GM12865 (cell line): ENCODE measurements around the gene MOGAT3.

Experiments
- DNase-seq: peaks from one replicate; pipeline ENCODE4 v3.0.0; 2010; ENCODE audit warnings: low read depth
- H3K4me3 ChIP-seq: 2 replicates; pipeline ENCODE4 v1.5.1; 2011; ENCODE audit warnings: mild to moderate bottlenecking, low read depth, low read length, control low read depth
- TF ChIP-seq, protein P1 (sequence below): IDR thresholded peaks from 2 replicates; pipeline ENCODE4 v1.5.1; 2011; ENCODE audit warnings: low read length, control low read depth, low read depth, inconsistent platforms; ENCODE audit not compliant: insufficient read depth; ENCODE audit errors: missing control alignments

MOGAT3 gene

DNA sequence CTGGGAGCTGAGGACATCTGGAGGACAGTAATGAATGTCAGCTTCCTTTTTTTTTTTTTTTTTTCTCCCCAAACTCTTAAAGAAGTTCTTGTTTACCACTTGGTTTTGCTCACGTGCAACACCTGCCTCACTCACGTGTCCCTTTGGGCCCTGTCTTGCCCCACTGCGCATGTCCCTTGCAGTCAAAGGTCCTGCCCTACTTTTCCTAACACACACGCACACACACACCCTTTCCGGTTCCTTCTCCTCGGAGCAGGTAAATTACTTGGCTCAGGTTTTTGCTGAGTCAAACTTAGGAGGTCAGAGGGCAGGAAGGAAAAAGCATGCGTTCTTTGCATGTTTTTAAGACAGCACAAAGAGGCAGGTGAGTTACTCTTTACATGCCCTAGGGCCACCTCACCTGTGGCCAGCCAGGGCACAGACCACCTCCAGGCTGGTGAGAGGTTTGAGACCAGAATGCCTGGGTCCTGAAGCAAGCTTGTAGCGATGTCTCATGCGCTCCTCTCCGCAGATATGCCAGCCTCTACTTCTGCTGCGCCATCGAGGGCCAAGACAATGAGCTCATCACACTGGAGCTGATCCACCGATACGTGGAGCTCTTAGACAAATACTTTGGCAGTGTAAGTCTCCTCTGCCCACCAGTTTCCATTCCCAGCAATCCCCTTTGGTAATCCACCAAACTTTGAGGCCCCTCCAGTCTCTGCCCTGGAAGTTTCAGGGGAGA is 43.8 kb downstream of the MOGAT3 start:
- no peak for DNase-seq
- TF ChIP-seq, protein P1, sequence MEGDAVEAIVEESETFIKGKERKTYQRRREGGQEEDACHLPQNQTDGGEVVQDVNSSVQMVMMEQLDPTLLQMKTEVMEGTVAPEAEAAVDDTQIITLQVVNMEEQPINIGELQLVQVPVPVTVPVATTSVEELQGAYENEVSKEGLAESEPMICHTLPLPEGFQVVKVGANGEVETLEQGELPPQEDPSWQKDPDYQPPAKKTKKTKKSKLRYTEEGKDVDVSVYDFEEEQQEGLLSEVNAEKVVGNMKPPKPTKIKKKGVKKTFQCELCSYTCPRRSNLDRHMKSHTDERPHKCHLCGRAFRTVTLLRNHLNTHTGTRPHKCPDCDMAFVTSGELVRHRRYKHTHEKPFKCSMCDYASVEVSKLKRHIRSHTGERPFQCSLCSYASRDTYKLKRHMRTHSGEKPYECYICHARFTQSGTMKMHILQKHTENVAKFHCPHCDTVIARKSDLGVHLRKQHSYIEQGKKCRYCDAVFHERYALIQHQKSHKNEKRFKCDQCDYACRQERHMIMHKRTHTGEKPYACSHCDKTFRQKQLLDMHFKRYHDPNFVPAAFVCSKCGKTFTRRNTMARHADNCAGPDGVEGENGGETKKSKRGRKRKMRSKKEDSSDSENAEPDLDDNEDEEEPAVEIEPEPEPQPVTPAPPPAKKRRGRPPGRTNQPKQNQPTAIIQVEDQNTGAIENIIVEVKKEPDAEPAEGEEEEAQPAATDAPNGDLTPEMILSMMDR: no peak
- H3K4me3 ChIP-seq: no peak overlapping the region

DNA sequence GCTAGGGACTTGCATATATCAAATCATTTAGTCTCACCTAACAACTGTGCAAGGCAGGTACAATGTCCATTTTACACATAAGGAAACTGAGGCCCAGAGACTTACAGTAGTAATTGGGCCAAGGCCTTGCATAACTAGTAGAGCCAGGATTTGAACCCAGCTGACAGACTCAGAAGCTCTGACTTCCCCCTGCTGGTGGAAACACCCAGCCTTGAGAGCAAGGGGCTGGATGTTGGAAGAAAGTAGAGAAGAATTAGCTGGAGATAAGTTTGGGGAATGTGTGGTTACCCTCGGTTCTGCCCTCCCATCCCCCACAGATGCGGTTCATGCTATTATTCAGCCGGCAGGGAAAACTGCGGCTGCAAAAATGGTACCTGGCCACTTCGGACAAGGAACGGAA is 44.6 kb downstream of the MOGAT3 start:
- TF ChIP-seq, protein P1: no peak
- H3K4me3 ChIP-seq: no peak overlapping the region
- no peak for DNase-seq

DNA sequence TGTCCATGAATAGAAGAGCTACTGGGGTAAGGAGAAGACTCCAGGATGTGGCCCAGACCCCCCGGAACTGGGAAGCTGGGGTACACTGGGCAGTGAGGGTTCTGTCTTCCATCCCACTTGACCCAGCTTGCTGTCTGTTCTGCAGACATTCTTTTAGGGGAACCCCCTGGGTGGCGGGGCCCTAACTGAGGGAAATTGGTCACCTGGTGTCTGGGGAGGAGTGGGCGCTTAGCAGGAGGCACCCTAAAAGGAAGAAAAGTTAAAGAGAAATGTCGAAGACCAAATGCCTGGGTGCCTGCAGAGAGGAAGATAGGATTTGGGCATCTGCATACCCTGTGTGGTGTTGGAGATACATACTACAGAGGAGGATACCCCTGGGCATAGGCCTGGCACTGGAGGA is 45.5 kb downstream of the MOGAT3 start:
- peak overlapping the region; percentile 81 for H3K4me3 ChIP-seq
- TF ChIP-seq, protein P1: no peak
- no peak for DNase-seq

DNA sequence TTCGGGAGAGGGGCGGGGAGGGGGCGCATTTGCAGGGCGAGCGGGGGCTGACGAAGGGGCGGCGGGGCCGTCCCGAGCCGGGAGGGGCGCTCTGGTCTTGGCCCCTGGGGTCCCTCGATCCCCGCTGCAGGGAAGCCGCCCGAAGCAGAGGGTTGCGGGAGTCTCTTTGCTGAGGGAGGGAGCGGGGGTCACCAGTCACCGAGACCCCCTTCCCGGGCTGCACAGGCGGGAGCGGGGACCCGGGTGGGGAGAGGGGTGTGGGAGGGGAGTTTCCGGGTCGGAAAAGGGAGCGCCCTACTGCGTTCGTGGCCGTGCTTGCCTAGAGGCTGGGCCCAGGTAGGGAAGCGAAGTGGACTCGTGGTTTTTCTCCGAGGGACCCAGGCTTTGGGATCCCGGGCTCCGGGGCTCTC is 46.1 kb downstream of the MOGAT3 start:
- DNase-seq: no peak
- H3K4me3 ChIP-seq: peak overlapping the region; percentile 81
- TF ChIP-seq, protein P1: no peak

DNA sequence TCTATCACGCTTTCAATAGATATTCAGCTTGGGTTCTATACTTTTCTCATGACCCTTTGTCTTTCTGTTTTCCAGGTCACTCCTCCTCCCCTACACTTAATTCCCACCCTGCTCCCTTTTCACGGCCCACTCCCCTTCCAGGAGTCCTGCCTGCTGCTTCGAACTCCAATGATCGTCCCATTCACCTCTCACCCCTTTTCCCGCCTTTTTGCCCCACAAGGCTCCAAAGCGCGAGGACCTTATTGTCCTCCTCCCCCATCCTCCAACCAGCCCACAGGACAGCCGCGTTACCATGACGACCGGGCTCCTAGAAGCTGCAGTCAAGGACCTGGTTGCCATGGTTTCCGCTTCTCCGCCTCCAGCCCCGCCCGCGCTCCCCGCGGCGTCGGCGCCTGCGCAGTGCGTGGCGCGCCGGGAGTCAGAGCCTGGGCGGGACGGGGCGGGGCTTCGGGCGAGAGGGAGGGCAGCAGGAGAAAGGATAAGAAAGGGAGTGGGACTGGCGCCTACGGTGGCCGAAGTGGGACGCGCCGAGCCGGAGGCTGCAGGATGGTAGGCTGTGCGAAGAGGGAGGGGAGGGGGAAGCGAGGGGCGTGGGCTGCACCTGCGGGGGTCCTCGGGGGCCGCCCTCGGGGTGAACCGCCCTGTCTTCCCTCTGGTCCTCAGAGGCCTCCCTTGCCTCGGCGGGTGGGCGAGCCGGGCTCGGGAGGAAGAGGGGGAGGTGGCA is 46.7 kb downstream of the MOGAT3 start, which contains the start of gene AP1S1:
Gene AP1S1, plus strand, starts transcription at position 508 of the 724 bp plus-strand sequence. Its CDS starts 39 bp downstream, at position 547.
- DNase-seq: peak; percentile 98
- peak within 1 kb of the TSS; percentile 81 for H3K4me3 ChIP-seq
- TF ChIP-seq, protein P1: no peak

DNA sequence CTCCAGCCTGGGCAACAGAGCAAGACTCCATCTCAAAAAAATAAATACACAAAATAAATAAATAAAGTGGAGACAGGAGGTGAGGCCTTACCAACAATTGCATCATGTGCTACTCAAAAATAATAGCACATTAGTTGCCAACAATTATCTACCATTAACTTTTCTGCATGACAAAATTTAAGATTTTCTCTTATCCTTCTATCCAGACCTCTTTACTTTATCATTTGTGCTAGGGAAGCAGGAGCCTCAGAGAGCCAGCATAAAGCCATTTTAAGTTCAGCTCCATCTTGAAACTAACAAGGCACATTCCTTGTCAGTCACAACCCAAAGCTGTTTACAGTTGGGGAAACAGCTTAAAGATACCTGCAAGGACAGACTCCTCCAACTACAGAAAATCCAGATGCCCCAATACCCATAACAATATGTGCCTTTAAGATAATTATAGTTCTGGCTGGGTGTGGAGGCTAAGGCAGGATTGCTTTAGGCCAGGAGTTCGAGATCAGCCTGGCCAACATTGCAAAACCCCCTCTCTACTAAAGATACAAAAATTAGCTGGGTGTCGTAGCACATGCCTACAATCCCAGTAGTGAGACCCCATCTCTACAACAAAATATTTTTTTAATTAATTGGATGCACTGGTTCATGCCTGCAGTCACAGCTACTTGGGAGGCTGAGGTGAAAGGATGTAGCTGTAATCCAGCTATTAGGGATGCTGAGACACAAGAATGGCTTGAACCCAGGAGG is 48.8 kb downstream of the MOGAT3 start:
- DNase-seq: no peak
- H3K4me3 ChIP-seq: no peak overlapping the region
- TF ChIP-seq, protein P1: no peak
